Effector memory CD8-positive, alpha-beta T cell (primary cell): ENCODE results near the gene ARRDC2.
A peak's percentile ranks its signal among the peaks of the same experiment; 100 is the strongest.
"Not testable (repeated sequence)": the region's sequence is repeated elsewhere in the genome, so short reads cannot be mapped to it uniquely, and the experiment has no call there.

Experiments used
- ATAC-seq: fragments of 150-1000 bp; cut with Tn5 transposase; replicated peaks from 2 replicates; pipeline ENCODE4 v1.10.0; 2021; ENCODE audit warnings: mild to moderate bottlenecking, moderate library complexity
- DNase-seq, 3 experiments: peaks; one replicate each; pipeline ENCODE4 v3.0.0; 2021
- H3K27ac Mint-ChIP-seq, 2 donors: one replicate each; pipeline ENCODE4 v1.8.0; 2022; ENCODE audit warnings: mild to moderate bottlenecking in 2 of 2, mixed read lengths in 2 of 2, moderate library complexity in 2 of 2
- H3K27me3 Mint-ChIP-seq, 2 donors: one replicate each; pipeline ENCODE4 v1.8.0; 2022; ENCODE audit warnings: mixed read lengths in 2 of 2
- H3K36me3 Mint-ChIP-seq: one replicate; pipeline ENCODE4 v1.8.0; 2022; ENCODE audit warnings: mild to moderate bottlenecking, moderate library complexity, mixed read lengths; ENCODE audit not compliant: insufficient read depth
- H3K4me1 Mint-ChIP-seq, 2 donors: one replicate each; pipeline ENCODE4 v1.8.0; 2022; ENCODE audit warnings: low read depth in 2 of 2, mixed read lengths in 2 of 2
- H3K4me3 Mint-ChIP-seq, 2 donors: one replicate each; pipeline ENCODE4 v1.8.0; 2022; ENCODE audit warnings: mild to moderate bottlenecking in 2 of 2, mixed read lengths in 2 of 2, moderate library complexity in 2 of 2
- H3K9me3 Mint-ChIP-seq, 2 donors: one replicate each; pipeline ENCODE4 v1.8.0; 2022; ENCODE audit warnings: mixed read lengths in 2 of 2

Gene ARRDC2

DNA sequence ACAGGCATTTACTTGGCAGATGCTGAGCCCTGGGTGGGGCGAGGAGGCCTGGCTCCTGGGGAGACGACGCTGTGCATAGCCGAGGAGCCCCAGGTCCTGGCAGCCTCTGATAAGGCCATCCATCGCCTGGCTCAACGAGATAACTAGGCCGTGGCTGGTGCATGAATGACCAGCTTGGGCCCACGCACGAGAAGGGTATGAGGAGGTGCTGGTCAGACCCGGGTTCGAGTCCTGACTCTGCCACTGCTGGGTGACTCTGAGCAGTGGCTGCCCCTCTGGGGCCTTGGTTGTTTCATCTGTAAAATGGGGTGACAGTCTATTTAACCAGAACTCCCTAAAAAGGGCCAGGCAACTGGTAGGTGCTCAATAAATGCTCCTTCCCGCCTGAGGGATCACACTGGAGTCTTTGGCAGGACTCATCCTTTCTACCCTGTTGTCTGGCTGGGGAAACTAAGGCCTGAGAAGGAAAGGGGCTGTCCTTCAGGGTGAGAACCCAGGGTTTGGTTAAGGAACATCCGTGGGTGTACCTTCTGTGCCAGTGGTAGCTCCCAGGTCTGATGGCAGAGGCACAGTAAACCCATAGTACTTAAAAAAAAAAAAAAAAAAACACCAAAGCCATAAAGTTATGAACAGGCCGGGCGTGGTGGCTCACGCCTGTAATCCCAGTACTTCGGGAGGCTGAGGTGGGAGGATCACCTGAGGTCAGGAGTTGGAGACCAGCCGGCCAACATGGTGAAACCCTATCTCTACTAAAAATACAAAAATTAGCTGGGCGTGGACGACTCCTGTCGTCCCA, 8.1 kb upstream of the ARRDC2 start:
- H3K4me3 Mint-ChIP-seq, result peak overlapping the region; percentile 71 to 84
- H3K27ac Mint-ChIP-seq, result peak overlapping the region; percentile 88 to 99

DNA sequence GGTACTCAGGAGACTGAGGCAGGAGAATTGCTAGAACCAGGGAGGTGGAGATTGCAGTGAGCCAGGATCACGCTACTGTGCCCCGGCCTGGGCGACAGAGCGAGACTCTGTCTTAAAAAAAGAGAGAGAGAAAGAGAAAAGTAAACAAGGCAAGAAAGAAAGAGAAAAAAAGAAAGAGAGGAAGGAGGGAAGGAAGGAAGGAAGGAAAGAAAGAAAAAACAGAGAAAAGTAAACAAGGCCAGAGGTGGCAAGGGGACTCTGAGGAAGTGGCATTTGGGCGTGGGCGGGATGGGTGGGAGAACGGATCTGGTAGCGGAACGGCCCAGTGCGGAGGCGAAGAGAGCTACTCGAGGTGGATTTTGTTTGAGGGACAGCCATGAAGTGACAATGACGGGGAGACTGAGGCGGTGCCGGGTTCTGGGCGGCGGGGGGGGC, 7.5 kb upstream of the ARRDC2 start:
- H3K4me3 Mint-ChIP-seq, result peak overlapping the region; percentile 71 to 84
- no peak for ATAC-seq
- peak in 1 of 3 experiments; percentile 33 for DNase-seq
- H3K27me3 Mint-ChIP-seq, result no peaks in the 10 kb centered on the region
- H3K36me3 Mint-ChIP-seq, result peaks cover 47% of the 10 kb centered on the region
- H3K9me3 Mint-ChIP-seq, result no peaks in the 10 kb centered on the region
- H3K27ac Mint-ChIP-seq, result peak overlapping the region; percentile 88 to 99
- H3K4me1 Mint-ChIP-seq, result peaks cover 17 to 20% of the 10 kb centered on the region in 2 donors

More for the DNA sequence above, 8.1 kb upstream of the ARRDC2 start:
- ATAC-seq (no peak), DNase-seq (no peak)
- Mint-ChIP-seq H3K9me3 (no peaks in the 10 kb centered on the region), H3K27me3 (no peaks in the 10 kb centered on the region), H3K4me1 (peaks cover 17 to 20% of the 10 kb centered on the region in 2 donors), H3K36me3 (peaks cover 46% of the 10 kb centered on the region)

DNA sequence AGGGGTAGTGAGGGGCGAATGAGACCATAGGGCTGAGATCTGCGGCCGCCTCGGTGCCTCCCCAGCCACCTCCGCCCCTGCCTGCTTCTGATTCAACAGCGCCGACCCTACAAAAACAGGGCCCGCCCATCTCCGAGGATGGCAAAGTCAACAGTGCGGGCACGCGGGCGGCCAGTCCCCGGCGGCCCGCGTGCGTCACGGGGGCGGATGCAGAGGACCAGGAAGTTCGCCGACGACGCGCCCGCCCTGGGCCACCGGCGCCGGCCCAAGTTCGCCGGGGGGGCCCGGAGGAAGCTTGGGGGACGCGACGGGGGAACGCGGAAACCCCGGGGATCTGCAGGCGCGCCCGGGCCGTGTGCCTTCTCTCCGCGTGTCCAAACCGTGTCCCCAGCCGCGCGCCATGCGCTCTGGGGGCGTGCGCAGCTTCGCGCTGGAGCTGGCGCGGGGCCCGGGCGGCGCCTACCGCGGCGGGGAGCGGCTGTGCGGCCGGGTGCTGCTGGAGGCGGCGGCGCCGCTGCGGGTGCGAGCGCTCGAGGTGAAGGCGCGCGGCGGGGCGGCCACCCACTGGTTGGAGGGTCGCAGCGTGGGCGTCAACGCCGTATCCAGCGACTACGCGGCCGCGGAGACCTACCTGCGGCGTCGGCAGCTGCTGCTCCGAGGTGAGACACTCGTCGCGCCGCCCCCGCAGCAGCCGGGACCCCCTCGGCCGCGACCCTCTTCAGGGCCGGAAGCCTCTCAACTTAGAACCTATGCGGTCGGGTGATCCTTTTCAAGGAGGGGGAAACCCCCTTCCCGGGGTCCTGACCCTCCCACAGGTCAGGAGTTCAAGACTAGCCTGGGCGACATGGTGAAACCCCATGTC, 6.8 kb upstream of the ARRDC2 start:
- peaks cover 17 to 20% of the 10 kb centered on the region in 2 donors for H3K4me1 Mint-ChIP-seq
- H3K36me3 Mint-ChIP-seq, result peaks cover 51% of the 10 kb centered on the region
- peak; percentile 92 to 96 (median 96) for DNase-seq
- no peaks in the 10 kb centered on the region for H3K27me3 Mint-ChIP-seq
- H3K4me3 Mint-ChIP-seq, result peak overlapping the region; percentile 91 to 92
- peak overlapping the region; percentile 88 to 99 for H3K27ac Mint-ChIP-seq
- H3K9me3 Mint-ChIP-seq, result no peaks in the 10 kb centered on the region
- ATAC-seq, result peak; percentile 77

DNA sequence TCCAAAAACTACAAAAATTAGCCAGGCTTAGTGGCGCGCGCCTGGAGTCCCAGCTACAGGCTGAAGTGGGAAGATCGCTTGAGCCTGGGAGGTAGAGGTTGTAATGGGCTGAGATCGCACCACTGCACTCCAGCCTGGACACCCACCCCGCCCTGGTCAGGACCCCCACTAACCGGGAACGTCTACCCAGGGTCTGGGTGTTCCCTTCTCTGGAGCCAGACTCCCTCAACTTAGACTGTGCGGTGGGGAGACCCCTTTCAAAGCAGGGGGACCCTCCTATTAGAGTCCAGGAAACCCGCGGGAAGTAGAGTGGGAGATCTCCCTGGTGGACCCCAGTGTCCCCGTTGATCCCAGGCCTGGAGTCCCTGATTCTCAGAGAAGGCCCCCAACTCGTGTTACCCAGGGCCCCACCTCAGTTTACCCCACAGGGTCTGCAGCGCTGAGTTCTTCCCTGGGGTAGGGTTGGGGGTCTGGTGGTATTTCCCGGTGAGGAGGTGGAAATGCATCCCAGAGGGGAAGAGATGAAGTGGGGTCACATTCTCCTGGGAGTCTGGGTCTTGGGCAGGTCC, 6.1 kb upstream of the ARRDC2 start:
- Mint-ChIP-seq H3K36me3 (peaks cover 54% of the 10 kb centered on the region), H3K27me3 (no peaks in the 10 kb centered on the region), H3K27ac (peak overlapping the region; percentile 88 to 99), H3K9me3 (no peaks in the 10 kb centered on the region), H3K4me1 (peaks cover 18 to 20% of the 10 kb centered on the region in 2 donors), H3K4me3 (peak overlapping the region; percentile 91 to 92)
- DNase-seq (no peak), ATAC-seq (no peak)

DNA sequence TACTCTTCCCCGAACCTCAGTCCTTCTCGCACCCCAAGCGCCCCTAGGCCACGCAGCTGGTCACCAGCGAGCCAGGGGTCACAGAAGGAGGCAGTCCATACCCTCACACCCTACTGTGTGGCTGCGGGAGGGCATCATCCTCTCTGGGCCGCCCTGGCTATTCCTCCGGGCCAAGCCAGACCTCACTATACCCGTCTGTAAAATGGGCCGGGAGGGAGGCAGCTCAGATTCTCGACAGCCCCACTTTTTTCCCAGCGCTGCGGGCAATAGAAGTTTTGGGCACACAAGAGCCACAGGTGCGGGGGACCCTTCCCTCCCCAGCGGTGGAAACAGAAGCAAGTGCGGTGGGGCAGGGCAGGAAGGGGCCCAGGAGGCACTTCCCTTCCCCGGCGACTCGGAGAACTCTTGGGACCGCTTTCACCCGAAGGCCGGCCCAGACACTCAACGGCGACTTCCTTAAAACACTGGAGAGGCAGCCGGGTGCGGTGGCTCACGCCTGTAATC, 5.6 kb upstream of the ARRDC2 start:
- ATAC-seq (no peak), DNase-seq (no peak)
- peak overlapping the region; percentile 91 to 92 for H3K4me3 Mint-ChIP-seq
- peaks cover 22 to 23% of the 10 kb centered on the region in 2 donors for H3K4me1 Mint-ChIP-seq
- H3K36me3 Mint-ChIP-seq, result peaks cover 59% of the 10 kb centered on the region
- H3K9me3 Mint-ChIP-seq, result no peaks in the 10 kb centered on the region
- H3K27ac Mint-ChIP-seq, result peak overlapping the region; percentile 88 to 99
- no peaks in the 10 kb centered on the region for H3K27me3 Mint-ChIP-seq

DNA sequence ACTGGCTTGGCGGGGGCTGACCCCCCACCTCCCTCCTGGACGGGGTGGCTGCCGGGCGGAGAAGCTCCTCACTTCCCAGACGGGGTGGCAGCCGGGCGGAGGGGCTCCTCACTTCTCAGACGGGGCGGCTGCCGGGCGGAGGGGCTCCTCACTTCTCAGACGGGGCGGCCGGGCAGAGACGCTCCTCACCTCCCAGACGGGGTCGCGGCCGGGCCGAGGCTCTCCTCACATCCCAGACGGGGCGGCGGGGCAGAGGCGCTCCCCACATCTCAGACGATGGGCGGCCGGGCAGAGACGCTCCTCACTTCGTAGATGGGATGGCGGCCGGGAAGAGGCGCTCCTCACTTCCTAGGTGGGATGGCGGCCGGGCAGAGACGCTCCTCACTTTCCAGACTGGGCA, 2.2 kb upstream of the ARRDC2 start:
- DNase-seq, H3K27me3 Mint-ChIP-seq, H3K4me3 Mint-ChIP-seq, H3K27ac Mint-ChIP-seq, ATAC-seq, H3K9me3 Mint-ChIP-seq: not testable (repeated sequence)
- H3K4me1 Mint-ChIP-seq, result peaks cover 19 to 23% of the 10 kb centered on the region in 2 donors
- H3K36me3 Mint-ChIP-seq, result peaks cover 76% of the 10 kb centered on the region

DNA sequence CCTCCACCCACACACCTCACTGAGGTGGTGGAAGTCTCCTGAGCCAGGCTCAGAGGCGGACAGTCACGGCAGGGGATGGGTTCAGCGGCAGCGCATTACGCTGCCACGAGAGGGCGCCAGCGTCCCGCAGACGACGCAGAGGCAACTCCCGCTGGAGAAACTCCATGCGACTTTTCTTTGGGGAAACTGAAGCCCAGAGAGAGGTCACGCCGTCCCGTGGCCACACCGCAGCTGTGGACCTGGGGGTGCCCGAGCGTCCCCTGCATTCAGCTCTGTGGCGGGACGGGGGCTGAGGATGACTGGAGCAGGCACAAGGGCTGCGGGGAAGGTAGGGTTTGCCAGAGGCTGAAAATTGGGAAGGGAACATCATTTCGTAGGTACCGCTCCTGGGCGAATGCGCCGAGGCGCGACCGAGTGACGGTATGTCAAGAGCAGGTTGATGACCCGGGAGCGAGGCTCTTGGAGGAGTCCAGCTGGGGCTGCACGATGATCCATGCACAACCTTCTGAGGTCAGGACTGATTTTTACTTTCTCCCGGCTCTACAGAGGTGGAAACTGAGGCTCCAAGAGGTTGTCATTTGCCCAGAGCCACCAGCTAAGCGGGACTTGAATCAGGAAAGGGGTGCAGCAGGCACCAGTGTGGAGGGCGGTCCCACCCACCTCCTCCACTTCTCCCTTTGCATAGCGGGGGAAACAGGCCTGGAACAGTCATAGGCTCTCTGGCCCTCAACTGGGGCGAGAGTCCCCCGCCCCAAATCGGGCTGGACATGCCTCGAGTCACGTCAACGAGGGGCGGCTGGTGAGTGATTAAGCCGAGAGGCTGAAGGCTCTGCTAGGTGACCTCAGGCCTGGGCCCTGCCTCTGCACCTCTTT, 690 bp upstream of the ARRDC2 start:
- Mint-ChIP-seq H3K9me3 (no peaks in the 10 kb centered on the region), H3K4me1 (peaks cover 15 to 18% of the 10 kb centered on the region in 2 donors), H3K36me3 (peaks cover 75% of the 10 kb centered on the region), H3K4me3 (peak overlapping the region; percentile 84 to 86), H3K27me3 (no peaks in the 10 kb centered on the region), H3K27ac (peak overlapping the region; percentile 87 to 90)
- DNase-seq (peak; percentile 77 to 83 (median 80)), ATAC-seq (peak; percentile 72)

DNA sequence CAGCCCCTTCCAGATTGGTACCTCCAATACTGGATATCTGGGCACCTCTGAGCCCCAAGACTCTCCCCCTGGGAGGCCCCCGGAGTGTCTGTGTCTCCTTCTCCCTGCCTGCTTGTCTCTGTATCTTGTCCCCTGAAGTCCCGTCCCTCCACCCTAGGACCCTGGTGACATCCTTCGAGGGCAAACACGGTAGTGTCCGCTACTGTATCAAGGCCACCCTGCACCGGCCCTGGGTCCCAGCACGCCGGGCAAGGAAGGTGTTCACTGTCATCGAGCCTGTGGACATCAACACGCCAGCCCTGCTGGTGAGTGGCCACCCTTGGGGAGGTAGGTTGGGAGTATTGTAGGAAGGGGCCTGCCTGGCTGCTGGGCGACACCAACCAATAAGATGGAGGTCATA, 844 bp downstream of the ARRDC2 start:
- peaks cover 75% of the 10 kb centered on the region for H3K36me3 Mint-ChIP-seq
- no peaks in the 10 kb centered on the region for H3K27me3 Mint-ChIP-seq
- DNase-seq (no peak), ATAC-seq (no peak)
- H3K4me3 Mint-ChIP-seq, result peak overlapping the region; percentile 59 to 86
- H3K9me3 Mint-ChIP-seq, result no peaks in the 10 kb centered on the region
- peaks cover 23 to 25% of the 10 kb centered on the region in 2 donors for H3K4me1 Mint-ChIP-seq
- peak overlapping the region in 1 of 2 donors; percentile 90 for H3K27ac Mint-ChIP-seq

DNA sequence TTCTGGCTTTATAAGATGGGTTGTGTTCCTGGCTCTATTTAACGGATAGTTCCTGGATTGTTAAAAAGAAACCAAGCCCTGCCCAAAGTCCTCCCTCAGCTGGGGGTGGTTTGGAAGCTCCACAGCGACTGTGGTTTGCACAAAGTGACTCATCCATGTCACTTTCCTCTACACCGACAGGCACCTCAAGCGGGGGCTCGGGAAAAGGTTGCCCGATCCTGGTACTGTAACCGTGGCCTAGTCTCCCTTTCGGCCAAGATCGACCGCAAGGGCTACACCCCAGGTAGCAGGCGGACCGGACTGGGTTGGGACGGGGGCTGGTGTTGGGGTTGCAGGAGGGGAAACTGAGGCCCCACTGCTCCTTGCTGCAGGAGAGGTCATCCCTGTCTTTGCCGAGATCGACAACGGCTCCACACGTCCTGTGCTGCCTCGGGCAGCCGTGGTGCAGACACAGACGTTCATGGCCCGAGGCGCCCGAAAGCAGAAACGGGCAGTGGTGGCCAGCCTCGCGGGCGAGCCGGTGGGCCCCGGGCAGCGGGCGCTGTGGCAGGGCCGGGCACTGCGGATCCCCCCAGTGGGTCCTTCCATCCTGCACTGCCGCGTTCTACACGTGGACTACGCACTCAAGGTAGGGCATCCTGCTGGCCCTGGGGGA, 1.6 kb downstream of the ARRDC2 start:
- Mint-ChIP-seq H3K9me3 (no peaks in the 10 kb centered on the region), H3K27me3 (no peaks in the 10 kb centered on the region), H3K27ac (no peak overlapping the region), H3K4me3 (peak overlapping the region in 1 of 2 donors; percentile 86), H3K4me1 (peaks cover 30 to 32% of the 10 kb centered on the region in 2 donors), H3K36me3 (peaks cover 79% of the 10 kb centered on the region)
- DNase-seq, result no peak
- ATAC-seq, result no peak

DNA sequence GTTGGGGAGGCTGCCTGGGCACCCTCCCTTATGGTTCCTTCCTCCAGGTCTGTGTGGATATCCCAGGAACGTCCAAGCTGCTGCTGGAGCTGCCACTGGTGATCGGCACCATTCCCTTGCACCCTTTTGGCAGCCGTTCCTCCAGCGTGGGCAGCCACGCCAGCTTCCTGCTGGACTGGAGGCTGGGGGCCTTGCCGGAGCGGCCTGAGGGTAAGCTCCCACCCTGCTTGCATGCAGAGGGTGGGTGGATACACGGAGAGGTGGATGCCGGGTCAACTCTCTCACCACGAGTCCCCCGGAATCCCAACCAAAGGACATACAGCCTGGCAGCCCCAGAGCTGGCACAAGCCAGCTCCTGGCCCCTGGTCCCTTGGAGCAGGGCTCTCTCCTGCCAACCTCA, 2.2 kb downstream of the ARRDC2 start:
- H3K27ac Mint-ChIP-seq, result no peak overlapping the region
- DNase-seq (no peak), ATAC-seq (no peak)
- H3K4me1 Mint-ChIP-seq, result peaks cover 32 to 33% of the 10 kb centered on the region in 2 donors
- H3K36me3 Mint-ChIP-seq, result peaks cover 81% of the 10 kb centered on the region
- H3K4me3 Mint-ChIP-seq, result no peak overlapping the region
- H3K9me3 Mint-ChIP-seq, result no peaks in the 10 kb centered on the region
- no peaks in the 10 kb centered on the region for H3K27me3 Mint-ChIP-seq

DNA sequence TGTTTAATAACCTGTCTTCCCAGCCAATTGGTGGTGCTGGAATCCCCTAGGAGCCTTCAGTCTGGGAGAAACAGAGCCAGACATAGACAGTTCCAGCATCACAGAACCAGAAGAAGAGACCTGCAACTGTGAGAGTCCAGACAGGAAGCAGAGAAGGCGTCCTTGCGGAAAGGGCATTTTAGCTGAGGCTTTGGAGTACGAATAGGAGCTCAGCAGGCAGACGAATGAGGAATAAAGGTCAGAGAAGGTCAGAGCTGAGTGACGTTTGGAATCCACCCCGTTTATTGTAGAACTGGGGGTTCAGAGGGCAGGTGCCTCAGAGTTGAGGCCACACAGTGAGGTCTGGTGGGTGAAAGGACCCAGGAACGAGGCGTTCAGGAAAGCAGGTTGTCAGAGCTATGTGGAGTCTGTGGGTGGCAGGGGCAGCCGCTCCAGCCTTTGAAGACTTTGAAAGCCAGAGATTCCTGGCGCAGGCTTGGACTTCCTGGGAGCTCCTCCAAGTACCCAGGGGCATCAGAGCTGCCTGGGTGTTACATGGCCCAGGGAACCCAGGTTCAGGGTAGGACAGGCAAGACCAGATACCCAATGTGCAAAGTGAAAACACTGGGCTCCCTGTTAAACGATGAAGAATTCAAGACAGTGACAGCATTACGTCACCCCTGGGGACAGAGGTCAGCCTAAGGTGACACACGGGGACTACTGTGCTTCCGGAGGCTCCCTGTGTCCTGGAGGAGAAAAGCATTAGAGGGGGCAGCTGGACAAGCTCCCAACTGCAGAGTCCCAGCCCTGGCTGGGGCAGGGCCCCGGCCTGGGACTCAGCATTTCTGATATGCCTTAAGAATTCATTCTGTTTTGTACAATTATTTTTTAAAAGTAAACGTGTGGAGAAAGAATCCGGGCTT, 5.5 kb downstream of the ARRDC2 start:
- peak overlapping the region; percentile 30 to 63 for H3K4me3 Mint-ChIP-seq
- no peaks in the 10 kb centered on the region for H3K9me3 Mint-ChIP-seq
- DNase-seq (no peak), ATAC-seq (peak; percentile 40)
- peaks cover 64% of the 10 kb centered on the region for H3K36me3 Mint-ChIP-seq
- H3K27ac Mint-ChIP-seq, result peak overlapping the region; percentile 64 to 94
- peaks cover 24 to 34% of the 10 kb centered on the region in 2 donors for H3K4me1 Mint-ChIP-seq
- no peaks in the 10 kb centered on the region for H3K27me3 Mint-ChIP-seq
